HEK293T (cell line): Measurements from ENCODE around the gene LSAMP.

Source experiments
- CTCF ChIA-PET: fragments of 350-600 bp; formaldehyde crosslinking; extraction: SDS; loops from one replicate; lab custom pipeline; 2021; ENCODE audit warnings: antibody characterized with exemption, inconsistent platforms; lab: Yijun Ruan, JAX
- POLR2A ChIA-PET: fragments of 350-600 bp; formaldehyde crosslinking; extraction: SDS; loops from one replicate; lab custom pipeline; 2020; ENCODE audit warnings: antibody characterized with exemption, inconsistent platforms; lab: Yijun Ruan, JAX
- DNase-seq: peaks from one replicate; pipeline ENCODE4 v3.0.0; 2012; ENCODE audit warnings: mixed read lengths; ENCODE audit errors: extremely low spot score
- ARNT ChIP-seq: fragments of 450-650 bp; IDR thresholded peaks from 2 replicates; pipeline ENCODE4 v1.6.1; 2017; ENCODE audit warnings: mild to moderate bottlenecking
- BHLHE40 ChIP-seq: fragments of 450-650 bp; IDR thresholded peaks from 2 replicates; pipeline ENCODE4 v1.6.1; 2016; ENCODE audit warnings: mild to moderate bottlenecking, moderate library complexity, borderline replicate concordance
- CTBP1 ChIP-seq: fragments of 450-650 bp; IDR thresholded peaks from 2 replicates; pipeline ENCODE4 v1.6.1; 2016; ENCODE audit warnings: borderline replicate concordance
- ELF4 ChIP-seq: fragments of 450-650 bp; IDR thresholded peaks from 2 replicates; pipeline ENCODE4 v1.6.1; 2017; ENCODE audit warnings: antibody characterized with exemption
- FOXA1 ChIP-seq: fragments of 450-650 bp; IDR thresholded peaks from 2 replicates; pipeline ENCODE4 v1.6.1; 2016; ENCODE audit warnings: mild to moderate bottlenecking
- FOXK2 ChIP-seq: fragments of 450-650 bp; IDR thresholded peaks from 2 replicates; pipeline ENCODE4 v1.6.1; 2016; ENCODE audit warnings: mild to moderate bottlenecking
- FOXM1 ChIP-seq: fragments of 450-650 bp; IDR thresholded peaks from 2 replicates; pipeline ENCODE4 v1.6.1; 2017; ENCODE audit warnings: mild to moderate bottlenecking, borderline replicate concordance
- HDGF ChIP-seq: fragments of 450-650 bp; IDR thresholded peaks from 2 replicates; pipeline ENCODE4 v1.6.1; 2017; ENCODE audit warnings: antibody characterized with exemption, borderline replicate concordance
- L3MBTL2 ChIP-seq: fragments of 450-650 bp; conservative IDR thresholded peaks from 2 replicates; pipeline ENCODE4 v1.6.1; 2016; ENCODE audit warnings: mild to moderate bottlenecking
- LEF1 ChIP-seq: fragments of 450-650 bp; IDR thresholded peaks from 2 replicates; pipeline ENCODE4 v1.6.1; 2017; ENCODE audit warnings: mild to moderate bottlenecking, borderline replicate concordance
- NFRKB ChIP-seq: fragments of 450-650 bp; IDR thresholded peaks from 2 replicates; pipeline ENCODE4 v1.6.1; 2016; ENCODE audit warnings: mild to moderate bottlenecking, moderate library complexity
- SP1 ChIP-seq: fragments of 450-650 bp; IDR thresholded peaks from 2 replicates; pipeline ENCODE4 v1.6.1; 2017
- SUZ12 ChIP-seq: fragments of 450-650 bp; IDR thresholded peaks from 2 replicates; pipeline ENCODE4 v1.6.1; 2016; ENCODE audit warnings: mild to moderate bottlenecking
- TARDBP ChIP-seq: fragments of 450-650 bp; IDR thresholded peaks from 2 replicates; pipeline ENCODE4 v1.6.1; 2016
- ZNF384 ChIP-seq: fragments of 450-650 bp; IDR thresholded peaks from 2 replicates; pipeline ENCODE4 v1.6.1; 2016
- TF ChIP-seq, protein P1 (sequence below): fragments of 450-650 bp; IDR thresholded peaks from 2 replicates; pipeline ENCODE4 v1.6.1; 2016

The LSAMP gene

DNA sequence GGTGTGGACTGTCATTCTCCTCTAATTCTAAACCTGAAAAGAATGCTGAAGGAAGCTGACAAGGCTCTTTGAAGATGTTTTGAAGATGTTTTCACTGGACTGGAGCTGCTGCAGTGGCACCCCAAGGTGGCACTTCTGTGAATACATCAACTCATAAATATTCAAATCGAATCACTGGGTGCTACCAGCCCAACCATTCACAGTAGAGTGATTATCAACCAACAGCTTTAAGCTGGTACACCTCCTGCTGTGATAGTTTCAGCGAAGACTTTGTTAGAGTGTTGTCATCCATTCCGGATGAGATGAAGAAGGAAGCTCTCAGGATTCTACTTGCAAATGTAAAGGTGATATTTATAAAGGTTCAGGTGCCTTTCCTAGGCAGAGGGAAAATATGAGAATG lies 106.6 kb downstream of the LSAMP start:
- DNase-seq = no peak
- CTCF ChIA-PET = no interaction called here
- TF ChIP-seq SUZ12 (no peak), HDGF (no peak), ARNT (no peak)
- TF ChIP-seq, protein P1, sequence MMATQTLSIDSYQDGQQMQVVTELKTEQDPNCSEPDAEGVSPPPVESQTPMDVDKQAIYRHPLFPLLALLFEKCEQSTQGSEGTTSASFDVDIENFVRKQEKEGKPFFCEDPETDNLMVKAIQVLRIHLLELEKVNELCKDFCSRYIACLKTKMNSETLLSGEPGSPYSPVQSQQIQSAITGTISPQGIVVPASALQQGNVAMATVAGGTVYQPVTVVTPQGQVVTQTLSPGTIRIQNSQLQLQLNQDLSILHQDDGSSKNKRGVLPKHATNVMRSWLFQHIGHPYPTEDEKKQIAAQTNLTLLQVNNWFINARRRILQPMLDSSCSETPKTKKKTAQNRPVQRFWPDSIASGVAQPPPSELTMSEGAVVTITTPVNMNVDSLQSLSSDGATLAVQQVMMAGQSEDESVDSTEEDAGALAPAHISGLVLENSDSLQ = no peak
- POLR2A ChIA-PET = no interaction called here

DNA sequence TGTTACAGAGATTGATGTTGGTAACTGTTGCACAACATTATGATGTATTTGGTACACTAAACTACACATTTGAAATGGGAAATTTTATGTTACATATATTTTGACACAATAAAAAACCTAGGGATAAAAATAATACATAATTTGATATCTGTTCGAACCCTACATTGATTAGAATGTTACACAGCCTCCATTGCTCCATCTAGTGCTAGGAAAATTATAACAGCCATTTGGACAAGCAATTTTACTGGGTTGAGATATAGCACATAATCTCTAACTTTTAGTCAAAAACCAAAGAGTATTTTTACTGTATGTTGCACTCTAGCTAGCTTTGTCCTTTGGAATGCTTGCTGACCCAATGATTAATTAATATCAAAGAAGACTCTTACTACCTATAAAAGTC lies 108.1 kb downstream of the LSAMP start:
- ChIA-PET CTCF (no interaction called here), POLR2A (no interaction called here)
- DNase-seq = no peak
- no peak for TF ChIP-seq ZNF384
- TF ChIP-seq, protein P1 = no peak
- no peak for TF ChIP-seq TARDBP
- no peak for TF ChIP-seq CTBP1
- no peak for TF ChIP-seq LEF1
- TF ChIP-seq FOXA1 = no peak
- no peak for TF ChIP-seq SP1
- no peak for TF ChIP-seq FOXM1
- no peak for TF ChIP-seq FOXK2

DNA sequence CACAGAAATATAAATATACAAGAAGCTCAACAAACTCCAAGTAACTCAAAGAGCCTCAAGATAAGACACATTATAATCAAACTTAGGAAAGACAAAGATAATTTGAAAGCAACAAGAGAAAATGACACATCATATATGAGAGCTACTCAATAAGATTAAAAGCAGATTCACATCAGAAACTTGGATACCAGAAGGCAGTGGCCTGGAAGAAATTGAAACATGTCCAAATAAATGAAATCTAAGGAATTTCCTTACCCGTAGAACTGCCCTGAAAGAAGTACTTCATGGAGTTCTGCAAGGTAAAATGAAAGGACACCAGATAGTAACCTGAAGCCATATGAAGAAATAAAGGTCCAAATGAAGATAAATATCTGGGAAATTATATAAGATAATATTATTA lies 113.9 kb downstream of the LSAMP start:
- TF ChIP-seq FOXK2 (no peak), HDGF (no peak), BHLHE40 (no peak), ARNT (no peak), SUZ12 (no peak), SP1 (no peak), LEF1 (no peak), CTBP1 (no peak), TARDBP (no peak), ZNF384 (no peak), NFRKB (no peak), FOXM1 (no peak), FOXA1 (no peak), L3MBTL2 (no peak), ELF4 (no peak)
- TF ChIP-seq, protein P1 = no peak
- no peak for DNase-seq
- ChIA-PET POLR2A (no interaction called here), CTCF (no interaction called here)

DNA sequence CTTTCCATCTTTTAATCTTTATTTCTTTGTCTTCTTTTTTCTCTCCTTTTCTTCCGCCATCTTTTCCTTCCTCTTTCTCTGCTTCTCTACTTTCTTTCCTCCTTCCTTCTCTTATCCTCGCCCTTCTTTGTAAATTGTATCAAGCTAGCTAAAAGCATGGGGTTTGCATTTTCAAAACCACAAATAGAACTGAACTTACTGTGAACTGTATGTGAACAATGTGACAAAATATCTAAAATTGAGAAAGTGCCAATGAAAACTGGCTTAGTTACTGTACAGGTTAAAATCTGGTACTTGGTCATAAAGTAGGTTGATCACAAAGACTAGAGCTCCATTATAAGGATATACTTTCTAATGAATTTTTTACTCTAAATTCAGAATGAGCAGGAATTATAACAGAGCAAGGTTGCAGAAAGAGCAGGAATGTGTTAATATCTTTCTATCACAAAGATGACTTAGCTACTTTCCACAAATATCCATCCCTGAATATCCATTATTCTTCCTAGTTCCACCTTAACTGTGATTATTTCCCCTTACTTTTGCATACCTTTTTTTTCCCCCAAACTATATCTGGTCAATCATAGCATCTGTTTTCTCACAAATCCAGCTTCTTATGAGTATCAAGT lies 122.4 kb downstream of the LSAMP start:
- CTCF ChIA-PET = interaction anchor here (0.5 to 0.6 kb wide), 2 partner anchors 46 to 1646 kb away, joined by 8 read pairs; no protein-coding TSS in a partner anchor
- TF ChIP-seq SUZ12 (no peak), L3MBTL2 (no peak), ELF4 (no peak), CTBP1 (no peak), ARNT (no peak), LEF1 (no peak), SP1 (no peak), TARDBP (no peak), NFRKB (no peak), HDGF (no peak), FOXM1 (no peak)
- TF ChIP-seq, protein P1 = no peak
- POLR2A ChIA-PET = no interaction called here
- no peak for DNase-seq

DNA sequence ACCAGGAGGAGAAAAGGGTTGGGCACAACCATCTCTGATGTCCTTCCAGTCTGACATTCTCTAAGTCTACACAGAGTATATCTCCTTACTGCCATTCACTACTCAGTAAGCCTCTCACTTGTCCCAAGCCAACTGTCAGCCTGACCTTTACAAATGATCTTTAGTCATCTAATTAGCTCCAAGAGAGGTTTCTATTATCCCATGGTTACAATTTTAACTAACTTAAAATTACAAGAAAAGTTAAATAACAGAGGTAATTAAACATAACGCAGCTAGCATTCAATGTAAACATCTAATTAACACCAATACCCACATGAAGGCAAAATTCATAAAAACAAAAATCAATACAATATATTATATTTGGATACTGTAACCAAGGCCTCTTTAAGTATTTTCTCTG lies 126.9 kb downstream of the LSAMP start:
- ChIA-PET POLR2A (no interaction called here), CTCF (interaction anchor here (0.6 kb wide), 1 partner anchor 1038 kb away, joined by 9 read pairs; no protein-coding TSS in a partner anchor)
- TF ChIP-seq ARNT = no peak
- TF ChIP-seq, protein P1 = no peak
- no peak for TF ChIP-seq FOXA1
- TF ChIP-seq SUZ12 = no peak
- no peak for TF ChIP-seq NFRKB
- no peak for TF ChIP-seq CTBP1
- TF ChIP-seq L3MBTL2 = no peak
- no peak for TF ChIP-seq FOXK2
- no peak for TF ChIP-seq HDGF
- no peak for TF ChIP-seq SP1
- no peak for TF ChIP-seq LEF1
- TF ChIP-seq BHLHE40 = no peak
- no peak for TF ChIP-seq FOXM1
- no peak for TF ChIP-seq TARDBP
- TF ChIP-seq ZNF384 = no peak
- no peak for DNase-seq
